ENCODE data around the gene BAG1. TPM values are rescaled to one million over a fixed set of nuclear protein-coding genes. Genes with fewer than 3 reads are reported as not detected.

BAG1 gene
- total and polyA plus RNA-seq, 2 of the 13 experiments (the other 11 are each of a cell fraction or from before 2014, with no cell fraction given), result 23.1 to 59.5 TPM

DNA sequence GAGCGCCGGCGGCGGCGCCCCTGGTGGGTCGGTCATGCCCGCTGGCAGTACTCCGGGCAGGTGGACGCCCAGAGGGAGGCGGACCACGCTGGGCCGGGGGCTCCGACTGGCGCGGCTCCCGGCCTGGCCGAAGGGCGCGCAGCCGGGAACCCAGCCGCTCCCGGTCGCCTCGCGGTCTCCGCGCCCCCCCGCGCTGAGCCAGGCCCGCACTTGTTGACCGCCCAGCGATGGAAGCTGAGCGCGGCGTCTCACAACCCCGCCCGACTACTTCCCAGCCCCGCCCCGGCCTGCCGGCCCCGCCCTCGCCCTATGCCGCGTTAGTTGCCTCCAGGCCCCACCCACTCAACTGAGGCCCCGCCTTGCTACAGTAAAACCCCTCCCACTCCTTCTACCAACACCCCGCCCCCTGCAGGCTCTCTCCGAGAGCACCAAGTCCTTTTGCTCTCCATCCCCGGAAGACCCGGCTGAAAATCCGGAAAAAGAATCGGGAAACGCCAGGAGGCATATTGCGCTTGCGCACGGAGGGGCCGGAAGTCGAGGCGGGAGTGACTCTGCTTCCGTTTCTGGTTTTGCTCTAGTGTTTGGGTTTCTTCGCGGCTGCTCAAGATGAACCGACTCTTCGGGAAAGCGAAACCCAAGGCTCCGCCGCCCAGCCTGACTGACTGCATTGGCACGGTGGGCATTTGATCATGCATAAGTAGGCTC is at the start of gene BAG1, which contains the start of gene CHMP5 (continued):
- TF ChIP-seq, protein P1, sequence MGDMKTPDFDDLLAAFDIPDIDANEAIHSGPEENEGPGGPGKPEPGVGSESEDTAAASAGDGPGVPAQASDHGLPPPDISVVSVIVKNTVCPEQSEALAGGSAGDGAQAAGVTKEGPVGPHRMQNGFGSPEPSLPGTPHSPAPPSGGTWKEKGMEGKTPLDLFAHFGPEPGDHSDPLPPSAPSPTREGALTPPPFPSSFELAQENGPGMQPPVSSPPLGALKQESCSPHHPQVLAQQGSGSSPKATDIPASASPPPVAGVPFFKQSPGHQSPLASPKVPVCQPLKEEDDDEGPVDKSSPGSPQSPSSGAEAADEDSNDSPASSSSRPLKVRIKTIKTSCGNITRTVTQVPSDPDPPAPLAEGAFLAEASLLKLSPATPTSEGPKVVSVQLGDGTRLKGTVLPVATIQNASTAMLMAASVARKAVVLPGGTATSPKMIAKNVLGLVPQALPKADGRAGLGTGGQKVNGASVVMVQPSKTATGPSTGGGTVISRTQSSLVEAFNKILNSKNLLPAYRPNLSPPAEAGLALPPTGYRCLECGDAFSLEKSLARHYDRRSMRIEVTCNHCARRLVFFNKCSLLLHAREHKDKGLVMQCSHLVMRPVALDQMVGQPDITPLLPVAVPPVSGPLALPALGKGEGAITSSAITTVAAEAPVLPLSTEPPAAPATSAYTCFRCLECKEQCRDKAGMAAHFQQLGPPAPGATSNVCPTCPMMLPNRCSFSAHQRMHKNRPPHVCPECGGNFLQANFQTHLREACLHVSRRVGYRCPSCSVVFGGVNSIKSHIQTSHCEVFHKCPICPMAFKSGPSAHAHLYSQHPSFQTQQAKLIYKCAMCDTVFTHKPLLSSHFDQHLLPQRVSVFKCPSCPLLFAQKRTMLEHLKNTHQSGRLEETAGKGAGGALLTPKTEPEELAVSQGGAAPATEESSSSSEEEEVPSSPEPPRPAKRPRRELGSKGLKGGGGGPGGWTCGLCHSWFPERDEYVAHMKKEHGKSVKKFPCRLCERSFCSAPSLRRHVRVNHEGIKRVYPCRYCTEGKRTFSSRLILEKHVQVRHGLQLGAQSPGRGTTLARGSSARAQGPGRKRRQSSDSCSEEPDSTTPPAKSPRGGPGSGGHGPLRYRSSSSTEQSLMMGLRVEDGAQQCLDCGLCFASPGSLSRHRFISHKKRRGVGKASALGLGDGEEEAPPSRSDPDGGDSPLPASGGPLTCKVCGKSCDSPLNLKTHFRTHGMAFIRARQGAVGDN (CRISPR knock-in tag; IDR thresholded peaks at IDR 0.05), result peak; percentile 37; the same call in 1 of the 2 replicates
- no peak for TF ChIP-seq ADNP (CRISPR knock-in tag; IDR thresholded peaks at IDR 0.05)
- TF ChIP-seq ZFX (CRISPR knock-in tag; IDR thresholded peaks at IDR 0.05; ENCODE audit: low read depth), result peak; percentile 78
- peak; percentile 32 for TF ChIP-seq ASH2L (IDR thresholded peaks at IDR 0.05; ENCODE audit: insufficient read length, low read depth, low read length)
- no peak for TF ChIP-seq ATF1 (CRISPR knock-in tag; IDR thresholded peaks at IDR 0.05)
- no peak for TF ChIP-seq ZFP36L1 (CRISPR knock-in tag; IDR thresholded peaks at IDR 0.05)
- no peak for TF ChIP-seq FOXK2 (IDR thresholded peaks at IDR 0.05)
- no peak for TF ChIP-seq ZNF550 (CRISPR knock-in tag; IDR thresholded peaks at IDR 0.05; ENCODE audit: borderline replicate concordance)
- TF ChIP-seq ZNF670 (CRISPR knock-in tag; IDR thresholded peaks at IDR 0.05; ENCODE audit: borderline replicate concordance), result no peak
- TF ChIP-seq ZNF790 (CRISPR knock-in tag; IDR thresholded peaks at IDR 0.05; ENCODE audit: borderline replicate concordance), result no peak; the same call in 1 of the 2 replicates
- no peak for TF ChIP-seq CERS6 (CRISPR knock-in tag; IDR thresholded peaks at IDR 0.05)
- TF ChIP-seq ZNF562 (CRISPR knock-in tag; IDR thresholded peaks at IDR 0.05; ENCODE audit: borderline replicate concordance), result no peak
- no peak for TF ChIP-seq JUN (CRISPR knock-in tag; IDR thresholded peaks at IDR 0.05)
- TF ChIP-seq ZNF3 (CRISPR knock-in tag; IDR thresholded peaks at IDR 0.05), result no peak
- 0 out of 2 replicates have a peak, but pooled peaks have one; percentile 14 for TF ChIP-seq ZNF766 (CRISPR knock-in tag; IDR thresholded peaks at IDR 0.05; ENCODE audit: borderline replicate concordance)
- TF ChIP-seq KDM3A (CRISPR knock-in tag; IDR thresholded peaks at IDR 0.05; ENCODE audit: low read depth), result no peak
- TF ChIP-seq SYNCRIP (IDR thresholded peaks at IDR 0.05; ENCODE audit: insufficient read depth, low read depth, low read length), result no peak
- peak; percentile 2; the same call in 1 of the 2 replicates for TF ChIP-seq ZNF263 (CRISPR knock-in tag; IDR thresholded peaks at IDR 0.05)
- TF ChIP-seq TBX3 (IDR thresholded peaks at IDR 0.05; ENCODE audit: borderline replicate concordance), result no peak
- TF ChIP-seq, protein P2, sequence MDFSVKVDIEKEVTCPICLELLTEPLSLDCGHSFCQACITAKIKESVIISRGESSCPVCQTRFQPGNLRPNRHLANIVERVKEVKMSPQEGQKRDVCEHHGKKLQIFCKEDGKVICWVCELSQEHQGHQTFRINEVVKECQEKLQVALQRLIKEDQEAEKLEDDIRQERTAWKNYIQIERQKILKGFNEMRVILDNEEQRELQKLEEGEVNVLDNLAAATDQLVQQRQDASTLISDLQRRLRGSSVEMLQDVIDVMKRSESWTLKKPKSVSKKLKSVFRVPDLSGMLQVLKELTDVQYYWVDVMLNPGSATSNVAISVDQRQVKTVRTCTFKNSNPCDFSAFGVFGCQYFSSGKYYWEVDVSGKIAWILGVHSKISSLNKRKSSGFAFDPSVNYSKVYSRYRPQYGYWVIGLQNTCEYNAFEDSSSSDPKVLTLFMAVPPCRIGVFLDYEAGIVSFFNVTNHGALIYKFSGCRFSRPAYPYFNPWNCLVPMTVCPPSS (IDR thresholded peaks at IDR 0.05), result no peak

Data from HepG2 (cell line).